Heart left ventricle (tissue), 16 donors: ENCODE results near the gene MYOZ2. TPM values are rescaled to one million over a fixed set of nuclear protein-coding genes. Genes with fewer than 3 reads are reported as not detected.
A peak's percentile ranks its signal among the peaks of the same experiment; 100 is the strongest.

Source experiments
- ATAC-seq, 4 donors: fragments of 200-7000 bp; cut with Tn5 transposase; one replicate each; pipeline ENCODE4 v1.9.1; 2020 to 2022; ENCODE audit warnings: moderate library complexity in 4 of 4, mild to moderate bottlenecking in 3 of 4, moderate number of reproducible peaks in 1 of 4
- DNase-seq, 5 donors: peaks; one replicate each; pipeline ENCODE4 v3.0.0-alpha.2; 2020
- H3K27ac ChIP-seq, 12 donors: fragments of 200-600 bp; sonication (generic) in 4 of 12; one replicate each; pipeline versions ENCODE4 v1.5.0 to v1.8.0; 2016 to 2022; ENCODE audit warnings: mild to moderate bottlenecking in 2 of 12
- H3K27me3 ChIP-seq, 9 donors: fragments of 200-600 bp; sonication (generic) in 2 of 9; one replicate each; pipeline versions ENCODE4 v1.5.1 to v1.8.0; 2016 to 2022; ENCODE audit warnings: mild to moderate bottlenecking in 3 of 9
- H3K36me3 ChIP-seq, 9 donors: fragments of 200-600 bp; sonication (generic) in 2 of 9; one replicate each; pipeline versions ENCODE4 v1.5.0 to v1.8.0; 2018 to 2022; ENCODE audit warnings: mild to moderate bottlenecking in 2 of 9
- H3K4me1 ChIP-seq, 12 donors: fragments of 200-600 bp; sonication (generic) in 4 of 12; one replicate each; pipeline versions ENCODE4 v1.5.0 to v1.8.0; 2016 to 2022; ENCODE audit warnings: mild to moderate bottlenecking in 3 of 12
- H3K4me3 ChIP-seq, 12 donors: fragments of 200-600 bp; sonication (generic) in 4 of 12; one replicate each; pipeline versions ENCODE4 v1.5.0 to v1.8.0; 2017 to 2022; ENCODE audit warnings: mild to moderate bottlenecking in 9 of 12, moderate library complexity in 4 of 12
- H3K9me3 ChIP-seq, 12 donors: fragments of 200-600 bp; sonication (generic) in 4 of 12; one replicate each; pipeline versions ENCODE4 v1.5.0 to v1.8.0; 2016 to 2022; ENCODE audit warnings: mild to moderate bottlenecking in 1 of 12
- CTCF ChIP-seq, 12 donors: fragments of 200-600 bp; sonication (generic) in 4 of 12; IDR thresholded peaks; one replicate each; pipeline versions ENCODE4 v1.5.0 to v1.8.0; 2018 to 2022; ENCODE audit warnings: antibody characterized with exemption in 12 of 12, mild to moderate bottlenecking in 5 of 12
- POLR2A ChIP-seq, 2 donors: fragments of 450-650 bp; IDR thresholded peaks; one replicate each; pipeline ENCODE4 v1.6.1; 2017; ENCODE audit warnings: antibody characterized with exemption in 2 of 2, mild to moderate bottlenecking in 2 of 2, moderate library complexity in 2 of 2
- WGBS, 4 donors: extraction: QIAGEN DNeasy Blood & Tissue Kit in 2 of 4; methylation state at CpG; one replicate each; pipeline versions ENCODE4 v1.1.5 to v1.1.7; 2013 to 2018; 5-methylcytosine and 5-hydroxymethylcytosine counted together
- intact Hi-C, 10 donors: fragments of 100-400 bp; cut with DNase I; formaldehyde crosslinking; loops; one replicate each; pipeline versions ENCODE4 v1.11.1 to v1.14.2; 2022
- polyA plus RNA-seq, 2 donors: library from polyadenylated mRNA; stranded (reverse); fragments of 200-250 nt; gene quantifications; one replicate each; pipeline ENCODE4 v1.2.3, GENCODE V29; 2013
- total RNA-seq, 9 donors: library from RNA; depleted of rRNA in 2 of 9; stranded (reverse); fragments of >200 nt in 2 of 9; fragmentation: NEBNext Ultra II Directional in 3 of 9; extraction: Animal tissue kit (Norgen Biotek cat#: 25700) in 3 of 9; gene quantifications; one replicate each; pipeline versions ENCODE4 v1.1.0 to v1.2.4, GENCODE V29; 2016 to 2023
- donor health status: ischemic (EF 13 %, LVEDD 7.1; RV severe dilation, severe dysfunction).
- donor health status: healthy with polysubstance abuse.
- donor health status: DM: no; HTN: yes; CAD: no.
- donor health status: DM: no; HTN: no; CAD: no.
- donor health status: ischemic (EF 25% LVEDD 6.9; RV normal size, moderate dysfunction).
- donor health status: ischemic (EF 25% LVEDD 5.7; RV mildly dilated, moderate dysfunction).
- donor health status: healthy.
- donor health status: DM: yes; HTN: yes; CAD: no.
- donor health status: ischemic (EF 35%, LVEDD 5.7; RV mildly dilated, moderate dysfunction).
- donor health status: nonischemic (EF 11% LVEDD 7.7; RV severe dilation, severe dysfunction).
- donor health status: DM: yes; HTN: yes; CAD: no.
- donor health status: PGD.
- donor health status: ischemic (EF 29% LVEDD 5.4; RV normal size, mild dysfunction).
- donor health status: nonischemic (EF 23%, LVEDD 6.1; RV moderate dilation, normal function).

MYOZ2 gene
- total and polyA plus RNA-seq, 11 donors = 466 to 1,072 (median 872) TPM

- H3K4me1 ChIP-seq = peaks cover 0 to 26% (median 9%) of the 10 kb centered on the region in 12 donors
- intact Hi-C loops = no loop called here
- no peak overlapping the region for H3K27ac ChIP-seq
- no peak for ATAC-seq
- no peak for DNase-seq
- H3K27me3 ChIP-seq = no peaks in the 10 kb centered on the region
- no peak for TF ChIP-seq POLR2A (IDR thresholded peaks at IDR 0.05)
- H3K9me3 ChIP-seq = peaks cover 0 to 12% (median 0%) of the 10 kb centered on the region in 12 donors
- H3K4me3 ChIP-seq = no peak overlapping the region
- H3K36me3 ChIP-seq = peaks cover 0 to 44% (median 10%) of the 10 kb centered on the region in 9 donors
These were observed 92.1 kb downstream of the MYOZ2 start for GRCh38 chr4:119227690-119228089.

- 91 to 93% (median 93%) methylated on average over 3 of the region's 3 CpGs for WGBS, 4 donors
- ATAC-seq = no peak
- no peak for DNase-seq
- no peak overlapping the region for H3K4me3 ChIP-seq
- H3K4me1 ChIP-seq = peaks cover 0 to 30% (median 14%) of the 10 kb centered on the region in 12 donors
- H3K27me3 ChIP-seq = no peaks in the 10 kb centered on the region
- peaks cover 0 to 12% (median 0%) of the 10 kb centered on the region in 12 donors for H3K9me3 ChIP-seq
- intact Hi-C loops = no loop called here
- peaks cover 0 to 36% (median 10%) of the 10 kb centered on the region in 9 donors for H3K36me3 ChIP-seq
- H3K27ac ChIP-seq = no peak overlapping the region
- TF ChIP-seq POLR2A (IDR thresholded peaks at IDR 0.05) (no peak), CTCF (IDR thresholded peaks at IDR 0.05) (no peak)
These were observed 92.8 kb downstream of the MYOZ2 start for GRCh38 chr4:119228406-119228805.

DNA sequence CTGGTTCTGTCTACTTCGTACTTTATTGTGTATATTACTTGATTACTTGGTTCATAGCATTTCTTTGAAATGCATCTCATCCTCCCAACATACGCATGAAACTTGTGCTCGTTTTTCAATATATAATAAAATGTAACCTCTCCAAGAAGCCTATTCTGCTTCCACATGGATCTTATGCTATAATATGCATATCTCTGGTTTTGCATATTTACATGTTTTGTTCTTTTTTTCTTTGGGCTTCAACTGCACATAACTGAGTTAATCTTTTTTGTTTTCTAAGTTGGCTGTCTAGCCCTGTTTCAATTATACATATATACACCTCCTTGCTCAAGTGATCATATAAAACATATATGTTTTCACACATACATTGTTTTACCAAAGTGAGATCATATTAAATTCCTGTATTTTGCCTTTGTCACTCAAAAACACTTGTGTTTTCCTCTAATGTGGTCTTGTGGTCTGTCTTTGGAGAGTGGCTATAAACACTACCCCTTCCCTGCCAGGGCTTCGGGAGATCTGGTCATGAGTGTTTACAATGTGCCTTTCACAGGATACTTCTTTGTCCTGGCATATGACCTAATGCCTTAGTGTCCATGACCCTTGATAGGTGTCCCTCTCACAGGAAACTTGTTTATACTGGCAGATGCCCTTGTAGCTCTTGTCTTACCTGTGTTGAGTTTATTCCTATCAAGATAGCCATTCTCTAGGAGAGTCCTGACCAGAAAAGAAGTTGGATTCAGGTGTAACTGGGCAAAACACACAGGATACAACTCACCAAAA, 94.5 kb downstream of the MYOZ2 start:
- 85 to 90% (median 87%) methylated on average over 4 of the region's 4 CpGs for WGBS, 4 donors
- TF ChIP-seq POLR2A (IDR thresholded peaks at IDR 0.05) = no peak
- TF ChIP-seq CTCF (IDR thresholded peaks at IDR 0.05) = no peak
- intact Hi-C loops = no loop called here
- H3K36me3 ChIP-seq = peaks cover 0 to 23% (median 8%) of the 10 kb centered on the region in 9 donors
- H3K4me1 ChIP-seq = peaks cover 0 to 44% (median 23%) of the 10 kb centered on the region in 12 donors
- H3K4me3 ChIP-seq = no peak overlapping the region
- H3K9me3 ChIP-seq = peaks cover 0 to 4% (median 0%) of the 10 kb centered on the region in 12 donors
- DNase-seq = no peak
- H3K27me3 ChIP-seq = no peaks in the 10 kb centered on the region
- ATAC-seq = peak in 2 of 4 donors; percentile 20
- peak overlapping the region in 1 of 12 donors; percentile 5 for H3K27ac ChIP-seq

GRCh38 chr4:119231491-119231890, 95.9 kb downstream of the MYOZ2 start:
- DNase-seq = no peak
- no peak overlapping the region for H3K4me3 ChIP-seq
- WGBS, 4 donors = 58 to 61% (median 59%) methylated on average over 3 of the region's 3 CpGs
- intact Hi-C loops = no loop called here
- H3K27ac ChIP-seq = no peak overlapping the region
- TF ChIP-seq CTCF (IDR thresholded peaks at IDR 0.05) (no peak), POLR2A (IDR thresholded peaks at IDR 0.05) (no peak)
- no peaks in the 10 kb centered on the region for H3K27me3 ChIP-seq
- peaks cover 0 to 45% (median 23%) of the 10 kb centered on the region in 12 donors for H3K4me1 ChIP-seq
- peak in 1 of 4 donors; percentile 28 for ATAC-seq
- H3K36me3 ChIP-seq = peaks cover 0 to 35% (median 17%) of the 10 kb centered on the region in 9 donors
- no peaks in the 10 kb centered on the region for H3K9me3 ChIP-seq
